ENCODE results near the gene DCTPP1.

DCTPP1 gene

GRCh38 chr16:30446203-30446595, 16.4 kb upstream of the DCTPP1 start:
- DNase-seq, result no peak

GRCh38 chr16:30445408-30446202, 15.8 kb upstream of the DCTPP1 start, which contains the start of gene SEPHS2:
Gene SEPHS2 (minus strand): TSS chr16:30445874. CDS start chr16:30445727, 147 bp downstream.
- DNase-seq, result peak; percentile 99

GRCh38 chr16:30445149-30445407, 15.2 kb upstream of the DCTPP1 start:
- no peak for DNase-seq

GRCh38 chr16:30444231-30445148, 14.7 kb upstream of the DCTPP1 start:
- DNase-seq, result no peak

GRCh38 chr16:30443631-30444030, 13.8 kb upstream of the DCTPP1 start:
- no peak for DNase-seq

- DNase-seq, result no peak
Measured at GRCh38 chr16:30439720-30440348, 10.0 kb upstream of the DCTPP1 start.

- no peak for DNase-seq
Measured at GRCh38 chr16:30438835-30439234, 9.0 kb upstream of the DCTPP1 start.

GRCh38 chr16:30437511-30438046, 7.7 kb upstream of the DCTPP1 start:
- DNase-seq, result no peak

- DNase-seq, result no peak
Measured at GRCh38 chr16:30434852-30435251, 5.0 kb upstream of the DCTPP1 start.

- DNase-seq, result no peak
Measured at GRCh38 chr16:30430428-30430970, 669 bp upstream of the DCTPP1 start.

- no peak for DNase-seq
Measured at GRCh38 chr16:30429418-30429677, 482 bp downstream of the DCTPP1 start.

GRCh38 chr16:30428055-30428454, 1.8 kb downstream of the DCTPP1 start:
- DNase-seq, result no peak

GRCh38 chr16:30421010-30421409, 8.8 kb downstream of the DCTPP1 start:
- no peak for DNase-seq

GRCh38 chr16:30418350-30419181, 11.3 kb downstream of the DCTPP1 start:
- DNase-seq, result no peak

- DNase-seq, result peak; percentile 96
Measured at GRCh38 chr16:30417529-30418349, 12.1 kb downstream of the DCTPP1 start.

- peak; percentile 60 for DNase-seq
Measured at GRCh38 chr16:30416624-30417528, 13.0 kb downstream of the DCTPP1 start.

- DNase-seq, result no peak
Measured at GRCh38 chr16:30416047-30416603, 13.7 kb downstream of the DCTPP1 start.

GRCh38 chr16:30414159-30414558, 15.7 kb downstream of the DCTPP1 start:
- DNase-seq, result no peak

- DNase-seq, result no peak
Measured at GRCh38 chr16:30413112-30413806, 16.6 kb downstream of the DCTPP1 start.
